ENCODE results near the gene LPP. TPM values are rescaled to one million over a fixed set of nuclear protein-coding genes. Genes with fewer than 3 reads are reported as not detected.

Gene LPP
- total and polyA plus RNA-seq, 2 of the 13 experiments (the other 11 are each of a cell fraction or from before 2014, with no cell fraction given), result 19.2 to 29.9 TPM

DNA sequence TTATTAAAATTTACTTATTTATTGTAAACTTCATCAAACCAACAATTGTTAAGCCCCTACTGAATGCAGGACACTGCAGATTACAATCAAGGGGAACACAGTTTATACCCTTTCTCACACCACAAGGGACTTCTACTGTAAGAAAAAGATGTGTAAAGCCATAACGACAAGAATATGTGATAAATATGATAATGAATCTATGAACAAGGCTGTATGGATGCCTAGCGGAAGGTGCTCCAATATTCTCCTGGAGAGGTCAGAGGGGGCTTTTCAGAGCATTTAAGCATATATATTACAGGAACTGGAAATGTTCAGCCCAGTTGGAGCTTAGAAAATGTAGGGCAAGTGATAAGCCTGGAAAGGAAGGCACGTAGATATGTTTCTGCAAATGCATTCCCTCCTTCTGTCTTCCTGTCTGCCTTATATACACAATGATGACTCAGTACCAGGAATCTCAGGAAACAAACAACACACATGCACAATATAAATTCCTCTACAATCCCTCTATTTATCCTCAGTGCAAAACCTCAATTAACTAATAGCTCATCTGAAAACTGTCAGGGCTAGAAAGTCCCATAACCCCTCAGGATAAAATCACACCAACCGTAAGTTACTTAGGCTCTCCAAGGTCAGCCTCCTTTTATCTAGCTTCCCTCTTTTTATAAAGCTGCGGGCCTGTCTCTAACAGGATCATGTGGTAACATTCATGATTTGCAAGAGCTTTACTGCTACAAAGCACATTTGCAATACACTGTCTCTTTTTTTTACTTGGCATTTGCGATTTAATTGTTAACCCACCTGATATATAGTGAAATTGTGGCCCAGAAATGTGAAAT is 393.1 kb downstream of the LPP start (continued):
- TF ChIP-seq RERE (CRISPR knock-in tag; IDR thresholded peaks at IDR 0.05; ENCODE audit: low read depth) (no peak), HMG20A (CRISPR knock-in tag; IDR thresholded peaks at IDR 0.05; ENCODE audit: borderline replicate concordance) (peak; percentile 87; the same call in 1 of the 2 replicates), ATF7 (IDR thresholded peaks at IDR 0.05) (no peak), ATF7 (CRISPR knock-in tag; IDR thresholded peaks at IDR 0.05) (no peak), ZC3H13 (CRISPR knock-in tag; IDR thresholded peaks at IDR 0.05) (no peak), ZNF263 (CRISPR knock-in tag; IDR thresholded peaks at IDR 0.05) (no peak), ZNF776 (CRISPR knock-in tag; IDR thresholded peaks at IDR 0.05) (no peak), RBFOX2 (IDR thresholded peaks at IDR 0.05; ENCODE audit: low read depth, low read length) (no peak), ZNF275 (CRISPR knock-in tag; IDR thresholded peaks at IDR 0.05; ENCODE audit: borderline replicate concordance) (no peak), ZNF333 (CRISPR knock-in tag; IDR thresholded peaks at IDR 0.05; ENCODE audit: borderline replicate concordance) (no peak), NFYC (CRISPR knock-in tag; IDR thresholded peaks at IDR 0.05) (no peak), ZNF512B (CRISPR knock-in tag; IDR thresholded peaks at IDR 0.05; ENCODE audit: borderline replicate concordance) (no peak)
- TF ChIP-seq, protein P1, sequence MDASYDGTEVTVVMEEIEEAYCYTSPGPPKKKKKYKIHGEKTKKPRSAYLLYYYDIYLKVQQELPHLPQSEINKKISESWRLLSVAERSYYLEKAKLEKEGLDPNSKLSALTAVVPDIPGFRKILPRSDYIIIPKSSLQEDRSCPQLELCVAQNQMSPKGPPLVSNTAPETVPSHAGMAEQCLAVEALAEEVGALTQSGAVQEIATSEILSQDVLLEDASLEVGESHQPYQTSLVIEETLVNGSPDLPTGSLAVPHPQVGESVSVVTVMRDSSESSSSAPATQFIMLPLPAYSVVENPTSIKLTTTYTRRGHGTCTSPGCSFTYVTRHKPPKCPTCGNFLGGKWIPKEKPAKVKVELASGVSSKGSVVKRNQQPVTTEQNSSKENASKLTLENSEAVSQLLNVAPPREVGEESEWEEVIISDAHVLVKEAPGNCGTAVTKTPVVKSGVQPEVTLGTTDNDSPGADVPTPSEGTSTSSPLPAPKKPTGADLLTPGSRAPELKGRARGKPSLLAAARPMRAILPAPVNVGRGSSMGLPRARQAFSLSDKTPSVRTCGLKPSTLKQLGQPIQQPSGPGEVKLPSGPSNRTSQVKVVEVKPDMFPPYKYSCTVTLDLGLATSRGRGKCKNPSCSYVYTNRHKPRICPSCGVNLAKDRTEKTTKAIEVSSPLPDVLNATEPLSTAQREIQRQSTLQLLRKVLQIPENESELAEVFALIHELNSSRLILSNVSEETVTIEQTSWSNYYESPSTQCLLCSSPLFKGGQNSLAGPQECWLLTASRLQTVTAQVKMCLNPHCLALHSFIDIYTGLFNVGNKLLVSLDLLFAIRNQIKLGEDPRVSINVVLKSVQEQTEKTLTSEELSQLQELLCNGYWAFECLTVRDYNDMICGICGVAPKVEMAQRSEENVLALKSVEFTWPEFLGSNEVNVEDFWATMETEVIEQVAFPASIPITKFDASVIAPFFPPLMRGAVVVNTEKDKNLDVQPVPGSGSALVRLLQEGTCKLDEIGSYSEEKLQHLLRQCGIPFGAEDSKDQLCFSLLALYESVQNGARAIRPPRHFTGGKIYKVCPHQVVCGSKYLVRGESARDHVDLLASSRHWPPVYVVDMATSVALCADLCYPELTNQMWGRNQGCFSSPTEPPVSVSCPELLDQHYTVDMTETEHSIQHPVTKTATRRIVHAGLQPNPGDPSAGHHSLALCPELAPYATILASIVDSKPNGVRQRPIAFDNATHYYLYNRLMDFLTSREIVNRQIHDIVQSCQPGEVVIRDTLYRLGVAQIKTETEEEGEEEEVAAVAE (CRISPR knock-in tag; IDR thresholded peaks at IDR 0.05; ENCODE audit: borderline replicate concordance), result peak; percentile 36; the same call in 1 of the 2 replicates
- TF ChIP-seq, protein P2, sequence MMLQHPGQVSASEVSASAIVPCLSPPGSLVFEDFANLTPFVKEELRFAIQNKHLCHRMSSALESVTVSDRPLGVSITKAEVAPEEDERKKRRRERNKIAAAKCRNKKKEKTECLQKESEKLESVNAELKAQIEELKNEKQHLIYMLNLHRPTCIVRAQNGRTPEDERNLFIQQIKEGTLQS (CRISPR knock-in tag; IDR thresholded peaks at IDR 0.05), result peak; percentile 64; the same call in 1 of the 2 replicates
